Upper lobe of right lung (tissue), 1 donor: ENCODE results near the gene CCBE1. TPM values are rescaled to one million over a fixed set of nuclear protein-coding genes. Genes with fewer than 3 reads are reported as not detected.
A peak's percentile ranks its signal among the peaks of the same experiment; 100 is the strongest.

ENCODE experiments used
- ATAC-seq: fragments of 200-7000 bp; cut with Tn5 transposase; one replicate; pipeline ENCODE4 v1.9.1; 2020; ENCODE audit warnings: mild to moderate bottlenecking, moderate library complexity
- DNase-seq: peaks from one replicate; pipeline ENCODE4 v3.0.0-alpha.2; 2020
- H3K27ac ChIP-seq: fragments of 200-600 bp; one replicate; pipeline ENCODE4 v1.8.0; 2022
- H3K27me3 ChIP-seq: fragments of 200-600 bp; one replicate; pipeline ENCODE4 v1.8.0; 2022; ENCODE audit warnings: mild to moderate bottlenecking
- H3K36me3 ChIP-seq: fragments of 200-600 bp; one replicate; pipeline ENCODE4 v1.8.0; 2022
- H3K4me1 ChIP-seq: fragments of 200-600 bp; one replicate; pipeline ENCODE4 v1.8.0; 2022
- H3K4me3 ChIP-seq: fragments of 200-600 bp; one replicate; pipeline ENCODE4 v1.8.0; 2022; ENCODE audit warnings: mild to moderate bottlenecking
- H3K9me3 ChIP-seq: fragments of 200-600 bp; one replicate; pipeline ENCODE4 v1.8.0; 2022
- CTCF ChIP-seq: fragments of 200-600 bp; IDR thresholded peaks from one replicate; pipeline ENCODE4 v1.8.0; 2022; ENCODE audit warnings: antibody characterized with exemption
- intact Hi-C: fragments of 100-400 bp; cut with DNase I; formaldehyde crosslinking; loops from one replicate; pipeline ENCODE4 v1.11.0; 2022
- total RNA-seq: library from RNA; stranded (reverse); fragmentation: NEBNext Ultra II Directional; extraction: Animal tissue kit (Norgen Biotek cat#: 25700); gene quantifications from one replicate; pipeline ENCODE4 v1.2.1, GENCODE V29; 2021
- donor health status: DM: no; HTN: yes; CAD: no; lungs with severe emphysema.

Gene CCBE1
- total RNA-seq, 1 donor from 2014 or later, result 27.8 TPM

- H3K4me3 ChIP-seq, result no peak overlapping the region
- intact Hi-C loops, result no loop called here
- no peak overlapping the region for H3K27ac ChIP-seq
- H3K4me1 ChIP-seq, result peaks cover 5% of the 10 kb centered on the region
- ATAC-seq, result no peak
- no peak for DNase-seq
- H3K36me3 ChIP-seq, result no peaks in the 10 kb centered on the region
- no peaks in the 10 kb centered on the region for H3K9me3 ChIP-seq
- H3K27me3 ChIP-seq, result no peaks in the 10 kb centered on the region
- no peak for TF ChIP-seq CTCF
Measured at GRCh38 chr18:59488899-59489298, 208.3 kb downstream of the CCBE1 start.

DNA sequence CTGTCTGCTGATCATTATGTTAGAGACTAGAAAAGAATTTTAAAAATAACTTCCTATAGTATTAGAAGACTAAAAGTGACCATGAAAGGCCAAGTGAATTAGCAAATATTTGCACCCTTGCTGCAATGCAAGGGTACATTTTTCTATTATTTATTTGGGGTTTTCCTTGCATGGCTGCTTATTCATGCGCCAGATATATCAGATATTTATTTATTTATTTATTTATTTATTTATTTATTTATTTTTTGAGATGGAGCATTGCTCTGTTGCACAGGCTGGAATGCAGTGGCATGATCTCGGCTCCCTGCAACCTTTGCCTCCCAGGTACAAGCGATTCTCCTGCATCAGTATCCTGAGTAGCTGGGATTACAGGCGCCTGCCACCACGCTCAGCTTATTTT, 211.8 kb downstream of the CCBE1 start:
- ATAC-seq, result no peak
- peaks cover 5% of the 10 kb centered on the region for H3K4me1 ChIP-seq
- H3K36me3 ChIP-seq, result no peaks in the 10 kb centered on the region
- H3K27ac ChIP-seq, result no peak overlapping the region
- intact Hi-C loops, result no loop called here
- no peak for TF ChIP-seq CTCF
- no peaks in the 10 kb centered on the region for H3K9me3 ChIP-seq
- no peak overlapping the region for H3K4me3 ChIP-seq
- DNase-seq, result no peak
- no peaks in the 10 kb centered on the region for H3K27me3 ChIP-seq

GRCh38 chr18:59484561-59485328, 212.5 kb downstream of the CCBE1 start:
- DNase-seq (no peak), ATAC-seq (peak; percentile 31)
- H3K36me3 ChIP-seq, result no peaks in the 10 kb centered on the region
- no peak for TF ChIP-seq CTCF
- H3K4me3 ChIP-seq, result no peak overlapping the region
- intact Hi-C loops, result no loop called here
- no peaks in the 10 kb centered on the region for H3K27me3 ChIP-seq
- H3K4me1 ChIP-seq, result peaks cover 5% of the 10 kb centered on the region
- H3K9me3 ChIP-seq, result no peaks in the 10 kb centered on the region
- no peak overlapping the region for H3K27ac ChIP-seq

GRCh38 chr18:59484131-59484530, 213.1 kb downstream of the CCBE1 start:
- DNase-seq, result no peak
- H3K9me3 ChIP-seq, result no peaks in the 10 kb centered on the region
- H3K36me3 ChIP-seq, result no peaks in the 10 kb centered on the region
- TF ChIP-seq CTCF, result no peak
- H3K4me1 ChIP-seq, result peaks cover 5% of the 10 kb centered on the region
- intact Hi-C loops, result no loop called here
- no peak overlapping the region for H3K27ac ChIP-seq
- H3K27me3 ChIP-seq, result no peaks in the 10 kb centered on the region
- no peak overlapping the region for H3K4me3 ChIP-seq
- ATAC-seq, result no peak

GRCh38 chr18:59481436-59481835, 215.8 kb downstream of the CCBE1 start:
- ATAC-seq, result no peak
- no peaks in the 10 kb centered on the region for H3K36me3 ChIP-seq

More at GRCh38 chr18:59481436-59481835, 215.8 kb downstream of the CCBE1 start:
- Histone ChIP-seq H3K27ac (no peak overlapping the region), H3K4me3 (no peak overlapping the region), H3K27me3 (no peaks in the 10 kb centered on the region), H3K9me3 (no peaks in the 10 kb centered on the region), H3K4me1 (peaks cover 5% of the 10 kb centered on the region)
- intact Hi-C loops, result no loop called here
- DNase-seq, result no peak
- no peak for TF ChIP-seq CTCF
